A673 (cell line): ENCODE data around the gene RGS2. TPM values are rescaled to one million over a fixed set of nuclear protein-coding genes. Genes with fewer than 3 reads are reported as not detected.

Experiments used
- BruUV-seq: library from RNA; stranded (reverse); fragments of 400-500 nt; replicated peaks from 2 replicates; lab custom pipeline; 2021; lab: Mats Ljungman, UMichigan
- CTCF ChIA-PET: fragments of 300-600 bp; sonication (Branson Sonifier 250); formaldehyde crosslinking; loops from one replicate; lab custom pipeline; 2022; ENCODE audit warnings: antibody characterized with exemption; lab: Charles Lee
- POLR2A ChIA-PET: fragments of 300-600 bp; sonication (Branson Sonifier 250); formaldehyde crosslinking; loops from one replicate; lab custom pipeline; 2022; ENCODE audit warnings: antibody characterized with exemption; ENCODE audit not compliant: low non-redundant PET; lab: Charles Lee
- DNase-seq: peaks from one replicate; pipeline ENCODE4 v3.0.0-alpha.2; 2015; ENCODE audit warnings: low spot score
- H3K27ac ChIP-seq: fragments of 200-600 bp; sonication (generic); 2 replicates; pipeline ENCODE4 v1.5.1; 2016; ENCODE audit warnings: mixed run types, low read depth, mild to moderate bottlenecking, mixed read lengths, antibody characterized with exemption, low read length; ENCODE audit not compliant: poor library complexity, severe bottlenecking
- H3K27me3 ChIP-seq: fragments of 200-600 bp; sonication (generic); replicated peaks from 2 replicates; pipeline ENCODE4 v1.6.1; 2017; ENCODE audit warnings: mixed run types, low read depth, mild to moderate bottlenecking, mixed read lengths, antibody characterized with exemption, low read length; ENCODE audit not compliant: insufficient read depth, poor library complexity
- H3K36me3 ChIP-seq: fragments of 200-600 bp; sonication (generic); 2 replicates; pipeline ENCODE4 v1.6.1; 2016; ENCODE audit warnings: mixed run types, mild to moderate bottlenecking, mixed read lengths, antibody characterized with exemption, low read length; ENCODE audit not compliant: insufficient read depth, poor library complexity, severe bottlenecking
- H3K4me1 ChIP-seq: fragments of 200-600 bp; sonication (generic); 2 replicates; pipeline ENCODE4 v1.6.1; 2017; ENCODE audit warnings: mixed run types, mild to moderate bottlenecking, mixed read lengths, antibody characterized with exemption, low read length; ENCODE audit not compliant: insufficient read depth, poor library complexity, severe bottlenecking
- H3K4me3 ChIP-seq: fragments of 200-600 bp; sonication (generic); 2 replicates; pipeline ENCODE4 v1.5.1; 2016; ENCODE audit warnings: low read depth, mixed run types, mild to moderate bottlenecking, mixed read lengths, low read length; ENCODE audit not compliant: poor library complexity, severe bottlenecking
- H3K9me3 ChIP-seq: fragments of 200-600 bp; sonication (generic); 2 replicates; pipeline ENCODE4 v1.6.1; 2016; ENCODE audit warnings: mixed run types, low read depth, mild to moderate bottlenecking, mixed read lengths, antibody characterized with exemption, low read length; ENCODE audit not compliant: poor library complexity, severe bottlenecking
- CTCF ChIP-seq: fragments of 300-800, 200-600 bp; sonication (generic); conservative IDR thresholded peaks from 2 replicates; pipeline ENCODE4 v1.5.1; 2017; ENCODE audit warnings: low read depth, mild to moderate bottlenecking, antibody characterized with exemption, low read length, moderate library complexity, mixed read lengths
- EZH2 ChIP-seq: fragments of 200-600 bp; sonication (generic); IDR thresholded peaks from 2 replicates; pipeline ENCODE4 v1.6.1; 2017; ENCODE audit warnings: borderline replicate concordance, low read depth, mild to moderate bottlenecking, mixed read lengths, antibody characterized with exemption, low read length; ENCODE audit not compliant: poor library complexity, severe bottlenecking
- intact Hi-C: fragments of 100-400 bp; cut with micrococcal nuclease; formaldehyde crosslinking; loops from one replicate; pipeline ENCODE4 v1.10.0; 2022; ENCODE audit not compliant: unreplicated experiment
- total RNA-seq: library from RNA; stranded (reverse); gene quantifications from 2 replicates; pipeline ENCODE4 v1.2.3, GENCODE V29; 2021

RGS2 gene
- total RNA-seq, 1 experiment from 2014 or later: 24.7 TPM

GRCh38 chr1:192792628-192793027, 16.2 kb upstream of the RGS2 start:
- CTCF ChIA-PET: no interaction called here

GRCh38 chr1:192793983-192794767, 14.7 kb upstream of the RGS2 start:
- TF ChIP-seq EZH2: no peak
- TF ChIP-seq CTCF: no peak
- H3K36me3 ChIP-seq: no peaks in the 10 kb centered on the region
- CTCF ChIA-PET: no interaction called here
- no TSS peak for BruUV-seq
- peaks cover 5% of the 10 kb centered on the region for H3K4me1 ChIP-seq
- no peak overlapping the region for H3K4me3 ChIP-seq
- H3K27ac ChIP-seq: no peak overlapping the region
- no peaks in the 10 kb centered on the region for H3K27me3 ChIP-seq
- H3K9me3 ChIP-seq: no peaks in the 10 kb centered on the region
- intact Hi-C loops: no loop called here
- peak; percentile 14 for DNase-seq
- POLR2A ChIA-PET: no interaction called here

More at GRCh38 chr1:192792628-192793027, 16.2 kb upstream of the RGS2 start:
- no peaks in the 10 kb centered on the region for H3K36me3 ChIP-seq
- intact Hi-C loops: no loop called here
- no peak for TF ChIP-seq CTCF
- POLR2A ChIA-PET: no interaction called here
- no peak overlapping the region for H3K27ac ChIP-seq
- no peak for DNase-seq
- BruUV-seq: no TSS peak
- H3K4me1 ChIP-seq: peaks cover 19% of the 10 kb centered on the region
- no peaks in the 10 kb centered on the region for H3K27me3 ChIP-seq
- no peaks in the 10 kb centered on the region for H3K9me3 ChIP-seq
- no peak overlapping the region for H3K4me3 ChIP-seq

GRCh38 chr1:192794768-192795035, 14.1 kb upstream of the RGS2 start:
- no peak overlapping the region for H3K4me3 ChIP-seq
- H3K36me3 ChIP-seq: no peaks in the 10 kb centered on the region
- CTCF ChIA-PET: no interaction called here
- peaks cover 5% of the 10 kb centered on the region for H3K4me1 ChIP-seq
- BruUV-seq: no TSS peak
- no peaks in the 10 kb centered on the region for H3K27me3 ChIP-seq
- TF ChIP-seq CTCF: no peak
- TF ChIP-seq EZH2: no peak
- POLR2A ChIA-PET: no interaction called here
- no peaks in the 10 kb centered on the region for H3K9me3 ChIP-seq
- DNase-seq: peak; percentile 53
- intact Hi-C loops: no loop called here
- no peak overlapping the region for H3K27ac ChIP-seq
